Keratinocyte (primary cell): ENCODE results near the gene DYNLRB2. TPM values are rescaled to one million over a fixed set of nuclear protein-coding genes. Genes with fewer than 3 reads are reported as not detected.

Experiments used
- DNase-seq: peaks from one replicate; pipeline ENCODE4 v3.0.0-alpha.2; 2011; ENCODE audit warnings: low read depth, missing footprints, low spot score
- FAIRE-seq: peaks from 2 replicates; lab custom pipeline; 2011; peaks lifted over from hg19 to GRCh38; lab: Jason Lieb, UNC
- H2AFZ ChIP-seq: 2 replicates; pipeline ENCODE4 v1.6.0; 2012; ENCODE audit warnings: low read length, control low read depth, inconsistent platforms; ENCODE audit not compliant: control insufficient read depth
- H3K27ac ChIP-seq: 2 replicates; pipeline ENCODE4 v1.5.1; 2011; ENCODE audit warnings: low read length; ENCODE audit not compliant: control insufficient read depth, insufficient read depth
- H3K27me3 ChIP-seq: 3 replicates; pipeline ENCODE4 v1.6.0; 2011; ENCODE audit warnings: low read length; ENCODE audit not compliant: control insufficient read depth, insufficient read depth; ENCODE audit errors: extremely low read depth
- H3K36me3 ChIP-seq, 2 experiments: 2 replicates in 1 of 2; 3 replicates in 1 of 2; pipeline ENCODE4 v1.5.1; 2011; ENCODE audit warnings: low read length in 2 of 2, mild to moderate bottlenecking in 1 of 2; ENCODE audit not compliant: control insufficient read depth in 2 of 2, insufficient read depth in 2 of 2; ENCODE audit errors: extremely low read depth in 1 of 2
- H3K4me1 ChIP-seq: 3 replicates; pipeline ENCODE4 v1.5.1; 2011; ENCODE audit warnings: low read length; ENCODE audit not compliant: control insufficient read depth, insufficient read depth; ENCODE audit errors: extremely low read depth
- H3K4me2 ChIP-seq: 3 replicates; pipeline ENCODE4 v1.6.0; 2011; ENCODE audit warnings: low read depth, low read length; ENCODE audit not compliant: control insufficient read depth, insufficient read depth; ENCODE audit errors: extremely low read depth
- H3K4me3 ChIP-seq, 3 experiments: fragments of 200-600 bp in 1 of 3; sonication (generic) in 1 of 3; 2 replicates in 2 of 3; 3 replicates in 1 of 3; pipeline ENCODE4 v1.5.1; 2011 to 2016; ENCODE audit warnings: low read length in 3 of 3, mild to moderate bottlenecking in 3 of 3, control low read depth in 2 of 3, inconsistent platforms in 1 of 3, low read depth in 1 of 3, mixed read lengths in 1 of 3, mixed run types in 1 of 3, moderate library complexity in 1 of 3; ENCODE audit not compliant: control insufficient read depth in 2 of 3, insufficient read depth in 2 of 3; ENCODE audit errors: extremely low read depth in 1 of 3
- H3K79me2 ChIP-seq: 2 replicates; pipeline ENCODE4 v1.6.0; 2012; ENCODE audit warnings: low read length; ENCODE audit not compliant: control insufficient read depth, insufficient read depth
- H3K9ac ChIP-seq: 3 replicates; pipeline ENCODE4 v1.6.0; 2011; ENCODE audit warnings: low read length; ENCODE audit not compliant: control insufficient read depth, insufficient read depth; ENCODE audit errors: extremely low read depth
- H3K9me1 ChIP-seq: 3 replicates; pipeline ENCODE4 v1.6.0; 2011; ENCODE audit warnings: low read length; ENCODE audit not compliant: control insufficient read depth, insufficient read depth; ENCODE audit errors: extremely low read depth
- H3K9me3 ChIP-seq: 2 replicates; pipeline ENCODE4 v1.5.1; 2012; ENCODE audit warnings: low read depth, low read length; ENCODE audit not compliant: control insufficient read depth
- H4K20me1 ChIP-seq: 3 replicates; pipeline ENCODE4 v1.6.0; 2011; ENCODE audit warnings: low read length; ENCODE audit not compliant: control insufficient read depth, insufficient read depth; ENCODE audit errors: extremely low read depth
- EZH2 ChIP-seq: IDR thresholded peaks from one replicate; pipeline ENCODE4 v1.6.1; 2012; ENCODE audit warnings: inconsistent platforms, mild to moderate bottlenecking, low read length, moderate library complexity
- dilution Hi-C: fragments of 300-500 bp; cut with MboI; formaldehyde crosslinking; loops from one replicate; pipeline ENCODE4 v1.7.0; 2020; ENCODE audit warnings: low sequenced_read_pairs; ENCODE audit not compliant: extremely low pct_ligation_motif_present
- polyA plus RNA-seq, 5 experiments: library from polyadenylated mRNA; depleted of rRNA in 3 of 5; stranded (reverse) in 3 of 5; stranded (forward) in 1 of 5; unstranded in 1 of 5; fragments of >200 nt; gene quantifications; 1 replicate in 1 of 5; 2 replicates in 3 of 5; 3 replicates in 1 of 5; pipeline versions ENCODE4 v1.2.1 to v1.2.3, GENCODE V29; 2011 to 2012; ENCODE audit warnings: missing spikeins in 2 of 5, low read depth in 1 of 5, low replicate concordance in 1 of 5
- TF ChIP-seq, protein P1 (sequence below), 3 experiments: IDR thresholded peaks in 1 of 3; conservative IDR thresholded peaks in 1 of 3; optimal IDR thresholded peaks in 1 of 3; 2 replicates in 2 of 3; 3 replicates in 1 of 3; pipeline versions ENCODE3 to v1.5.1; 2011; ENCODE audit warnings: low read length in 3 of 3, mild to moderate bottlenecking in 3 of 3, moderate library complexity in 2 of 3, control low read depth in 1 of 3, inconsistent platforms in 1 of 3; ENCODE audit not compliant: insufficient read depth in 2 of 3; ENCODE audit errors: extremely low read depth in 1 of 3

Gene DYNLRB2
- polyA plus RNA-seq, 1 donor (not counting 4 experiments of a cell fraction or from before 2014, with no cell fraction given) = 0.51 TPM

DNA sequence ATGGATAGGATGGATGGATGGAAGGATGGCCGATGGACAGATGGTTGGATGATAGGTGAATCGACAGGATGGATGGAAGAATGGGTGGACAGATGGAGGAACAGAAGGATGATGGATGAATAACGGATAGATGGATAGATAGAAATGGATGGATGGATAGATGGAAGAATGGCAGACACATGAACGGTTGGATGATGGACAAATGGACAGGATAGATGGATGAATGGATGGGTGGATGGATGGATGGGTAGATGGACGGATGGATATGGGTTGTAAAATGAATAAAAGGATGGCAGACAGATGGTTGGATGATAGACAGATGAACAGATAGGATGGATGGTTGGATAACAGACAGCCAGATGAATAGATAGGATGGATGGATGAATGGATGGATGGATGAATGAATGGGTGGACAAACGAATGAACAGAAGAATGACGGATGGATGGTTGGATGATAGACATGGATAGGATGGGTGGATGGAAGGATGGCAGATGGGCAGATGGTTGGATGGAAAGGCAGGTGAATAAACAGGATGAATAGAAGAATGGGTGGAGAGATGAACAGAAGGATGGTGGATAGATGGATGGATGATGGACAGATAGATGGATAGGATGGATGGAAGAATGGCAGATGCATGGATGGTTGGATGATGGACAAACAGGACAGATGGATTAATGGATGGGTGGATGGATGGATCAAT, 55.9 kb downstream of the DYNLRB2 start:
- Histone ChIP-seq H3K27ac (no peak overlapping the region), H3K9ac (no peak overlapping the region), H3K27me3 (no peaks in the 10 kb centered on the region), H3K9me1 (no peaks in the 10 kb centered on the region), H3K4me1 (peaks cover 8% of the 10 kb centered on the region), H3K4me3 (no peak overlapping the region), H4K20me1 (no peaks in the 10 kb centered on the region), H2AFZ (no peak overlapping the region), H3K36me3 (no peaks in the 10 kb centered on the region), H3K4me2 (no peak overlapping the region), H3K9me3 (no peaks in the 10 kb centered on the region), H3K79me2 (no peaks in the 10 kb centered on the region)
- TF ChIP-seq EZH2 = no peak
- TF ChIP-seq, protein P1, sequence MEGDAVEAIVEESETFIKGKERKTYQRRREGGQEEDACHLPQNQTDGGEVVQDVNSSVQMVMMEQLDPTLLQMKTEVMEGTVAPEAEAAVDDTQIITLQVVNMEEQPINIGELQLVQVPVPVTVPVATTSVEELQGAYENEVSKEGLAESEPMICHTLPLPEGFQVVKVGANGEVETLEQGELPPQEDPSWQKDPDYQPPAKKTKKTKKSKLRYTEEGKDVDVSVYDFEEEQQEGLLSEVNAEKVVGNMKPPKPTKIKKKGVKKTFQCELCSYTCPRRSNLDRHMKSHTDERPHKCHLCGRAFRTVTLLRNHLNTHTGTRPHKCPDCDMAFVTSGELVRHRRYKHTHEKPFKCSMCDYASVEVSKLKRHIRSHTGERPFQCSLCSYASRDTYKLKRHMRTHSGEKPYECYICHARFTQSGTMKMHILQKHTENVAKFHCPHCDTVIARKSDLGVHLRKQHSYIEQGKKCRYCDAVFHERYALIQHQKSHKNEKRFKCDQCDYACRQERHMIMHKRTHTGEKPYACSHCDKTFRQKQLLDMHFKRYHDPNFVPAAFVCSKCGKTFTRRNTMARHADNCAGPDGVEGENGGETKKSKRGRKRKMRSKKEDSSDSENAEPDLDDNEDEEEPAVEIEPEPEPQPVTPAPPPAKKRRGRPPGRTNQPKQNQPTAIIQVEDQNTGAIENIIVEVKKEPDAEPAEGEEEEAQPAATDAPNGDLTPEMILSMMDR (optimal IDR thresholded peaks at IDR 0.05 in 1 of 3, IDR thresholded peaks at IDR 0.05 in 1 of 3, conservative IDR thresholded peaks at IDR 0.05 in 1 of 3; ENCODE audit: extremely low read depth in 1 of 3, insufficient read depth in 2 of 3, low read length in 3 of 3) = no peak
- no peak for FAIRE-seq
- dilution Hi-C loops = no loop called here
- DNase-seq = no peak

DNA sequence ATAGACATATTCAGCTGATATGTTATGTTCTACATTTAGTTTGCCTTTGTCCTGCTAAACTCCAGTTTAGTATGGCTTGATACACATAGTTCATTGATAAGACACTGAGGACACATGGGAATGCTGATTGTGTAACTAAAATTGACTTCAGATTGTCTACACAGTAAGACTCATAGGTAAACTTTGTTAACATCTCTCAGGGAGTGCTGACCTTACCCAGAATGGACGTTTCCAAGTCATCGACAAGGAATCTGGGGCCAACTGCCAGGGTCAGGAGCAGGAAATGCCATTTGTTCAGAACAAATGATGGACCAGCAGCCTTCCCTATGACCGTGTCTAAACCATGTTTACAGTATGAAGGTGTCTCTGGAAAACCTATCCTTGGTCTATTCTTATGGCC, 58.7 kb downstream of the DYNLRB2 start:
- Histone ChIP-seq H3K9me1 (no peaks in the 10 kb centered on the region), H4K20me1 (no peaks in the 10 kb centered on the region), H3K4me2 (no peak overlapping the region), H3K4me3 (no peak overlapping the region), H3K79me2 (no peaks in the 10 kb centered on the region), H3K27ac (no peak overlapping the region), H3K36me3 (peaks cover 0 to 2% of the 10 kb centered on the region in 2 experiments), H3K9me3 (no peaks in the 10 kb centered on the region), H3K27me3 (no peaks in the 10 kb centered on the region), H3K9ac (no peak overlapping the region), H2AFZ (no peak overlapping the region), H3K4me1 (peaks cover 5% of the 10 kb centered on the region)
- FAIRE-seq = no peak
- no peak for TF ChIP-seq EZH2
- TF ChIP-seq, protein P1 (optimal IDR thresholded peaks at IDR 0.05 in 1 of 3, IDR thresholded peaks at IDR 0.05 in 1 of 3, conservative IDR thresholded peaks at IDR 0.05 in 1 of 3; ENCODE audit: extremely low read depth in 1 of 3, insufficient read depth in 2 of 3, low read length in 3 of 3) = no peak
- dilution Hi-C loops = no loop called here
- DNase-seq = no peak
